Measurements from ENCODE around the gene HSPA12A.

DNA sequence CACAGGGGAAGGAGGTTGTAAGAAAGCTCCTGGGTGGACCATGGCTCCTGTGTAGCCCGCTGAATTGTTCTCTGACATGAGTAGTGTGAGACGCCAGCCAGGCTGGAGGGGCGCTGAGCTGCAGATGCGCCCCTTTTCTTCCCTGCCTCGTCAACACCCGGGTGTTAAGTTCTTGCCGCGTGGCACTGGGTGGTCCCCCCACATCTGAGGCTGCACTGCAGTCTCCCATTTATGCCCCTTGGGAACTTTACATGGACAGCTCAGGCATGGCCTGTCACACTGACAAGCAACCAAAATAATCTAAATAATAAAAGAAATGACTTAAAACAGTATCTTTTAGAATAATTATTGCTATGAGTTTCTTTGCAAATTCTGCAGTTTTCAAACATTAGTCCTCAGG, 34.6 kb upstream of the HSPA12A start:
- no peak for TF ChIP-seq CTCF (IDR thresholded peaks at IDR 0.05)
- no peak for TF ChIP-seq EP300 (IDR thresholded peaks at IDR 0.05)
- TF ChIP-seq POLR2A (IDR thresholded peaks at IDR 0.05) = no peak
